Activated CD4-positive, alpha-beta T cell treated with anti-CD3 and anti-CD28 coated beads, Interleukin-2, Interleukin-4, amounts not matched to agents 100 ng/mL and 50 ng/mL, durations not matched to agents 16 hours and 8 hours (primary cell): ENCODE results near the gene TMEM170A.
"Not testable (repeated sequence)": the region's sequence is repeated elsewhere in the genome, so short reads cannot be mapped to it uniquely, and the experiment has no call there.

Experiments used
- DNase-seq: peaks from one replicate; pipeline ENCODE4 v3.0.0-alpha.2; 2020; ENCODE audit warnings: low spot score

Gene TMEM170A

GRCh38 chr16:75452464-75453190, 11.9 kb downstream of the TMEM170A start:
- no peak for DNase-seq

- DNase-seq, result no peak
These were observed 18.1 kb downstream of the TMEM170A start for GRCh38 chr16:75446416-75446815.

DNA sequence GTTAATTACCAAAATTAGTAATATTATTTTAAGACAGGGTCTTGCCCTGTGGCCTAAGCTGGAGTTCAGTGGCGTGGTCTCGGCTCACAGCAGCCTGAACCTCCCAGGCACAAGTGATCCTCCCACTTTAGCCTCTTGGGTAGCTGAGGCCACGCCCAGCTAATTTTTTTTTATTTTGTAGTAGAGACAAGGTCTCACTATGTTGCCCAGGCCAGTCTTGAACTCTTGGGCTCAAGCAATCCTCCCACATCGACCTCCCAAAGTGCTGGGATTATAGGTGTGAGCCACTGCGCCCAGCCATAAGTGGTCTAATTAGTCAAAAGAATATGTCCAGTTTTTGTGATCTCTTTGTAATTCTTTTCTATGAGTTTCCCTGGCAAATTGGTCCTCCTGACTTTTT, 19.2 kb downstream of the TMEM170A start:
- no peak for DNase-seq

DNA sequence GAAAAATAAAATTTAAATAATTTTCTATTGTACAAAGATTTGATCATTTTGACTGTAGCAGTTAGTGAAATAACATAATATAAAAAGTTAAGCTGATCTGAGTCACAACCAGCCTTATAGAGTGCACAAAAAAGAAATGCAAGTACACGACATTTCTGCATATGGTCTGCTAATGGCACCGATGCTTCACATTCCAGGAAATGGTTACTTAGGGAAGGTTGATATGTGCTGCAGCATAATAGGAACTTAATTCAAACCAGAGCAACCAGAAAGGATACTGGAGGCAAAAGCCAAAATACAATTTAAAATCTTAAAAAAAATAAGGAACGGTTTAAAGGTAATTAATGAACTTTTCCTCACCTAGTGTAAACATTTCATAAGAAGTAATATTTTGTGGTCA, 21.2 kb downstream of the TMEM170A start:
- no peak for DNase-seq

DNA sequence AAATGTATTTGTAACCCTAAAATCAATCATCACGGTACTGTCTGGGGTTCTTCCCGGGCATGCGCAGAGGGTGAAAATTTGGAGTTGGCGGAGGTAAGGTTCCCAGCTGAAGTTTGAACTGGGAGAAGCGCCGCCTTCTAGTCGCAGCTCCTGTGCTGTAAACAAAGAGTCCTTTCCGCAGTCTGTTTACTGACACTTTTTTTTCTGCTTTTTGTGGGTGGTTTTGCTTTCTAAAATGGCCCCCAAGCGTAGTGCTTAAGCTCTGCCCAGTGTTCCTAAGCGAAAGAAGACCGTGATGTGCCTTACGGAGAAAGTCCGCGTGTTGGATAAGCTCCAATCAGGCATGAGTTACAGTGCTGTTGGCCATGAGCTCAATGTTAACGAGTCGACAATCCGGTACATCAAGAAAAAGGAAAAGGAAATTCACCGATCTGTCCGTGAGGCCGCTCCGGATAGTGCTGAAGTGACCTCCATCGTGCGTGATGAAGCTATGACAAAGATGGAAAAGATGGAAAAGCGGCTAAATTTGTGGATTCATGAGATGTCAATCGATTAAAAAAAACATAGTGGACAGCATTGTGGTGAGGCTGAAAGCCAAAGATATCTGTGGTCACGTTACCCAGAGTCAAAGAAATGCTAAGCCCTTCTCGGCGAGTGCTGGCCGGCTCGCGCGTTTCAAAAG, 30.6 kb downstream of the TMEM170A start:
- peak; percentile 81 for DNase-seq

DNA sequence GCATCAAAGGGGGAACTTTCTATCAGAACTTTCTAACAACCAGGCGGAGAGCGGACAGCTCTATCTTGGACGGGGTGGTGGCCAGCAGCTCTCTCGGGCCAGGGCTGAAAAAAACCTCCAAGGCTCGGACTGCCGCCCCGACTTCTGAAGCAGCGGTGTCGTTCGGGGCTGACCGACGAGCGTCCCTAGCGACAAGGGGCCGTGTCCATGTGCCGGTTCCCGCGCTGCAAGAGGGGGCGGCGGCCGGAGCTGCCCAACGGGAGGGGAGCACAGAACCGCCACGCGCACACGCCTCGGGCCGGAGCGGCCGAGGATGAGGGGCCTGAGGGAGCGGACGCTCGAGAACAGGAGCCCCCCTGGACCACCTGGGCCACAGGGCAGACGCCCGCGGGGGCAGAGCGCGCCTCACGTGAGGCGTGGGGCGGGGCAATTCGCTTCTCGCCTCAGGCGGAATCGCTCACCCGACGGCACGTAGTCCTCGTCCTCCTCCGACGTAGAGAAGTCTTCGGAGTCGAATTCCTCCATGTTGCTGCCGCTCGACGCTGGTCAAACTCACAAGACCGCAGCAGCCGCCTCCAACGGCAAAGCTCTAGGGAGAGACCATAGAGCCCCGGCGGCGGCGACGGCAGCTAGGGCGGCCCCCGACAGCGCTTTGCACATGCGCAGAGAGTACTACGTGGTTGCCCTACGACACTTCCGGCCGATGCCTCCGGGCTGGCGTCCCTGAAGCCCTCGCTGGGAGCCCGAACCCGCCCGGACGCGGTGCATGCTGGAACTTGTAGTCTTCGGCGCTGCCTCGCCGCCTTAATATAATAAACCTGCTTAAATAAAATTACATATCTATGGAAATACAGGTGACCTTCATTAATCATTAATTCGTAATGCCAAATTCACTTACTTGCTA, 31.4 kb downstream of the TMEM170A start, which contains the start of gene CFDP1:
Gene CFDP1 (minus strand): TSS at position 676 of the 904 bp plus-strand sequence. CDS start 151 bp downstream, at position 525.
- DNase-seq, result peak; percentile 96

- DNase-seq, result no peak
These were observed 34.7 kb downstream of the TMEM170A start for GRCh38 chr16:75429621-75430403.

- not testable (repeated sequence) for DNase-seq
These were observed 38.0 kb downstream of the TMEM170A start for GRCh38 chr16:75426524-75426923.

GRCh38 chr16:75424105-75424762, 40.3 kb downstream of the TMEM170A start:
- not testable (repeated sequence) for DNase-seq

DNA sequence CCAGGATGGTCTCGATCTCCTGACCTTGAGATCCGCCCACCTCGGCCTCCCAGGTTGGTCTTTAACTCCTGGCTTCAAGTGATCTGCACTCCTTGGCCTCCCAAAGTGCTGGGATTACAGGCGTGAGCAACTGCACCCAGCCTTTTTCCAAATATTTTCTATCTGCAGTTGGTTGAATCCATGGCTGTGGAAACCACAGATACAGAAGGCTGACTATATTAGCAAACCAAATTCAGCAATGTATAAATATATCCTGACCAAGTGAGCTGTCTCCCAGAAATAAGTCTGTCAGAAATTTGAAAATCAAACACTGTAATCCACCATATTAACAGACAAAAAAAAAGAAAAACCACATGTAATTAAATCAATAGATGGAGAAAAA, 40.8 kb downstream of the TMEM170A start:
- no peak for DNase-seq

GRCh38 chr16:75421820-75422126, 42.7 kb downstream of the TMEM170A start:
- DNase-seq, result no peak

- DNase-seq, result peak; percentile 12
These were observed 43.3 kb downstream of the TMEM170A start for GRCh38 chr16:75420987-75421819.

DNA sequence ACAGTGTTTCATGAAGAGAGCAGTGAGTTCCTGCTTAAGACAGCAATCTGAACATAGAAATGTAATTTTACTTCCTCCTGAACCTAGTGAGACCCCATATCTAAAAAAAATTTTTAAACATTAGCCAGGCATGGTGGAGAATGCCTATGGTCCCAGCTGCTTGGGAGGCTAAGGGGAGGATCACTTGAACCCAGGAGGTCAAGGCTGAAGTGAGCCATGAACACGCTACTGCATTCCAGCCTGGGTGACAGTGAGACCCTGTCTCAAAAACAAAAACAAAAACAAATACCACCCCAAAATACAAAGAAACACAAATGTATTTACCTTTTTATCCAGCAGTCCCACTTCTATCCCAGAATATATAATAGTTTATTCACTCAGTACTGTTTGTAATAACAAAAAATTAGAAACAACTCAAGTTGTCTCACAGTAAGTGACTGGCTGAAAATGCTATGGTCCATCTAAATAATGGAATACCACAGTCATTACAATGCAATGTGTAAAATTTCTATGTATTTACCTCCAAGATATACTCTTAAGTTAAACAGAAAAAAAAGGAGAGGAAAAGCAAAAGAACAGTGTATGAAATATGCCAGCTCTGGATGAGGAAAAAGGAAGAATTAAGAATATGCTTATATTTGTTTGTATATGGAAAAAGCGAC, 47.5 kb downstream of the TMEM170A start:
- no peak for DNase-seq

DNA sequence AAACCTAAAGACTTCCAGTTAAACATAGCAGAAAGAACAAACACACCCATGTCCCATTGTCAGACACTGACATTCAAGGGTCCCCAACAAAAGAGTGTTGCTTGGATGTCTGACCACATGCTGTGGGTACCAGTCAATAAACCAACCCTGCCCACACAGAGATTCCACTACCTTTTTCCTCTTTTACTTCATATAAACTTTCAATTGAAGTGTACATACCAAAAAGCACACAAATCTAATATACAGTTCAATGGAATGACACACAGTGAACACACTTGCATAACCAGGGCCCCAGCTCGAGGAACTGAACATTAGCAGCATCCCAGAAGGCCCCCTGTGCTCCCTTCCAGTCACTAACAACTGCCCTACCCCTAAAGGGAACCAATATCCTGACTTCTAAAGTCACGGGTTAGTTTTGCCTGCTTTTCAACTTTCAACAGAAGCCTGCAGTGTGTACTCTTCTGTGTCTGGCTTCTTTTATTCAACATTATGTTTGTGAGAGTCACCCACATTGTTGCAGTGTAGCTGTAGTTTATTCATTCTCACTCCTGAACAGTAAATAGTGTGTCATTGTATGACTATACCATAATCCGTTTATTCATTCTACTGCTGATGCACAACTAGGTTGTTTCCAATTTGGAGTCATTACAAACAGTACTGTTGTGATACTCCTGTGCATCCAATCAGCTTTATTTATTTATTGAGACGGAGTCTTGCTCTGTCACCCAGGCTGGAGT, 49.2 kb downstream of the TMEM170A start:
- no peak for DNase-seq

- no peak for DNase-seq
These were observed 50.5 kb downstream of the TMEM170A start for GRCh38 chr16:75413951-75414350.

DNA sequence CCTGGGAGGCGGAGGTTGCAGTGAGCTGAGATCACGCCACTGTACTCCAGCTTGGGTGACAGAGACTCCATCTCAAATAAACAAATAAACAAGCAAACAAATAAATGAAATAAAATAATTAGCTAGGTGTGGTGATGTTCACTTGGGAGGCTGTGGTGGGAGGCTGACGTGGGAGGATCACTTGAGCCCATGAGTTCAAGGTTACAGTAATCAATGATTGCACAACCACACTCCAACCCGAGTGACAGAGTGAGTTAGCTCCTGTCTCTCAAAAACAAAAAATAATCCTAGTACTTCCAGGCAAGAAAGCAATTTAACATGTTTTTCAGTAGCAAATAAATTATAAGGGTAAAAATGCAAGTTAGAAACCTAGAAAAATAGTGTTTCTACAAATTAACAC, 57.5 kb downstream of the TMEM170A start:
- no peak for DNase-seq

- DNase-seq, result peak; percentile 37
These were observed 61.5 kb downstream of the TMEM170A start for GRCh38 chr16:75402821-75403475.

DNA sequence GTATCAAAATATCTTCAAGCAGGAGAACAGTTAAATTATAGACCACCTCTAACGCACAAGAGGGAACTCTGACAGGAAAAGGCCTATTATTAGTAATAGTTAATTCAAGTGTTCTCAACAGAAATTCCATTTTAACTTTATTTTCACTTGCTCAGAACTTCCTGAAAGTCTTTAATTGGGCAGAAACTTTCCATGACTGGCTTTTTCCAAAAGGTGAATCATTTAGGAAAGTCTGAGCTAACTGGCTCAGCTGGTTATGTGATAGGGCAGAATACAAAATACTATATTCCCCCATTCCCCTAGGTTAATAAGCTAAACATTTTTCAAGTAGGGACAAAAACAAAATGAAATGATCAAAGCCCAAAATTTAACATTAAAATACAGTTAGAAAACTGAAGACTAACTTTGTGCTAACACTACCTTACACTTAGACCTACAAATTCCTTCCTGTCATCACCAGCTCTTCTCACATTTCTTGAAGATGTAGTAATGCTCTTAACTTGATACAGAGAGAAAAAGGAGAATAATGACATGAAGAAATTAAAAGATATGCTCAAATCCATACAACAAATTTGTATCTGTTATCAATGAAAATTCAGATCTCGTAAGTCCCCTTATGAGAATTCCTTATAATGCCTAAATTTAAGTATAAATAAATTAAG, 62.2 kb downstream of the TMEM170A start:
- DNase-seq, result no peak
